Measurements from ENCODE around the gene MSANTD2.

Gene MSANTD2

DNA sequence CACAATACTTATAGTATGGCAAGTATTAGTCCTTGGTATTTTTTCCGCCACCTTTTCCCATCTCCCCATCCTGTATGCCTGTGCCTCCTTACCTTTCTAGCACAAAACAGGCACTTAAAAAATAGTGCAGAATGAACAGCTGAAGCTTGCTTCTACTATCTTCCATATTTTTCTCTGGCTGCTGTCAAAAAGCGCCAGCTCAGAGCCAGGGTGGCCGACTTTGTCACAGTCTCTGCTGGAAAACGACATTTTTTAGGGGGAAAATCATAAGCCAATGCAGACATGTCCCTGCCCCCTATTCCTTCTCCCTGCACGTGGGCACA is 38.6 kb upstream of the MSANTD2 start:
- Histone ChIP-seq H3K9me2 (replicated peaks; ENCODE audit: insufficient read depth, low read length) (no peaks in the 10 kb centered on the region), H3K9me3 (ENCODE audit: insufficient read depth, low read length) (no peaks in the 10 kb centered on the region), H3K27ac (ENCODE audit: low read depth, low read length) (no peak overlapping the region), H4K20me1 (ENCODE audit: low read depth, low read length) (no peaks in the 10 kb centered on the region), H3K27me3 (ENCODE audit: low read length) (no peaks in the 10 kb centered on the region), H3K9ac (ENCODE audit: low read length) (no peak overlapping the region), H3K4me2 (ENCODE audit: low read depth, low read length, poor library complexity, severe bottlenecking) (no peak overlapping the region), H3F3A (ENCODE audit: insufficient read depth) (no peaks in the 10 kb centered on the region), H3K4me3 (ENCODE audit: insufficient read depth, low read length, poor library complexity, severe bottlenecking) (no peak overlapping the region), H3K36me3 (ENCODE audit: low read length) (no peaks in the 10 kb centered on the region), H2AFZ (ENCODE audit: low read depth, low read length, severe bottlenecking) (no peak overlapping the region), H3K79me2 (ENCODE audit: insufficient read depth, low read length) (no peaks in the 10 kb centered on the region)
- TF ChIP-seq EZH2phosphoT487 (conservative IDR thresholded peaks at IDR 0.05; ENCODE audit: low read length) (no peak), CTCF (IDR thresholded peaks at IDR 0.05; ENCODE audit: insufficient read depth, low read length, poor library complexity, severe bottlenecking) (no peak)

DNA sequence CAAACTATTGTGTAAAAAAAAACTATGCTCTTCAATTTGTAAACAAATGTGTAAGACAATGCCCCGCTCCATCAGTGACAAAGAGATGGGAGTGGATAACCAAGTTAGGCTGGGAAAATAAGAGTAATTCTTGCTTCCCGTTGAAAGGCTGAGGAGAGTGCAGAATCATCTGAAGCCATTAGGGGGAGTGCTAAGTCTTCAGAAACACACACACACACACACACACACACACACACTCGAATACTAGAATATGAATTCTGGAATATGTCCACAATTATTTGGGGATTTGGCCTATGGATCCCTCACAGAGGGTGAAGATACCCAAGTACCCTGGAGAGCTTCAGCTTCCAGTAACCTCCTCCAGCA is 37.3 kb upstream of the MSANTD2 start:
- no peaks in the 10 kb centered on the region for H3K79me2 ChIP-seq (ENCODE audit: insufficient read depth, low read length)

GRCh38 chr11:124835918-124836317 is 35.7 kb upstream of the MSANTD2 start:
- H3K27me3 ChIP-seq (ENCODE audit: low read length), result no peaks in the 10 kb centered on the region
- TF ChIP-seq EZH2phosphoT487 (conservative IDR thresholded peaks at IDR 0.05; ENCODE audit: low read length) (no peak), CTCF (IDR thresholded peaks at IDR 0.05; ENCODE audit: insufficient read depth, low read length, poor library complexity, severe bottlenecking) (no peak)
- H4K20me1 ChIP-seq (ENCODE audit: low read depth, low read length), result no peaks in the 10 kb centered on the region
- peak overlapping the region; percentile 5 for H2AFZ ChIP-seq (ENCODE audit: low read depth, low read length, severe bottlenecking)
- H3K36me3 ChIP-seq (ENCODE audit: low read length), result no peaks in the 10 kb centered on the region
- H3K9ac ChIP-seq (ENCODE audit: low read length), result no peak overlapping the region
- no peaks in the 10 kb centered on the region for H3K79me2 ChIP-seq (ENCODE audit: insufficient read depth, low read length)
- no peaks in the 10 kb centered on the region for H3K9me2 ChIP-seq (replicated peaks; ENCODE audit: insufficient read depth, low read length)
- H3K4me3 ChIP-seq (ENCODE audit: insufficient read depth, low read length, poor library complexity, severe bottlenecking), result no peak overlapping the region
- no peak overlapping the region for H3K27ac ChIP-seq (ENCODE audit: low read depth, low read length)
- H3F3A ChIP-seq (ENCODE audit: insufficient read depth), result no peaks in the 10 kb centered on the region
- no peaks in the 10 kb centered on the region for H3K9me3 ChIP-seq (ENCODE audit: insufficient read depth, low read length)
- no peak overlapping the region for H3K4me2 ChIP-seq (ENCODE audit: low read depth, low read length, poor library complexity, severe bottlenecking)

More for the DNA sequence above, 37.3 kb upstream of the MSANTD2 start:
- Histone ChIP-seq H3F3A (ENCODE audit: insufficient read depth) (no peaks in the 10 kb centered on the region), H3K9me2 (replicated peaks; ENCODE audit: insufficient read depth, low read length) (no peaks in the 10 kb centered on the region), H3K36me3 (ENCODE audit: low read length) (no peaks in the 10 kb centered on the region), H3K9ac (ENCODE audit: low read length) (no peak overlapping the region), H3K4me3 (ENCODE audit: insufficient read depth, low read length, poor library complexity, severe bottlenecking) (no peak overlapping the region), H2AFZ (ENCODE audit: low read depth, low read length, severe bottlenecking) (no peak overlapping the region), H3K27ac (ENCODE audit: low read depth, low read length) (no peak overlapping the region), H3K4me2 (ENCODE audit: low read depth, low read length, poor library complexity, severe bottlenecking) (peak overlapping the region; percentile 56), H3K27me3 (ENCODE audit: low read length) (no peaks in the 10 kb centered on the region), H4K20me1 (ENCODE audit: low read depth, low read length) (no peaks in the 10 kb centered on the region), H3K9me3 (ENCODE audit: insufficient read depth, low read length) (no peaks in the 10 kb centered on the region)
- TF ChIP-seq CTCF (IDR thresholded peaks at IDR 0.05; ENCODE audit: insufficient read depth, low read length, poor library complexity, severe bottlenecking) (peak; percentile 6), EZH2phosphoT487 (conservative IDR thresholded peaks at IDR 0.05; ENCODE audit: low read length) (no peak)
